Frontal cortex (tissue), 4 donors: ENCODE results near the gene FHIT. TPM values are rescaled to one million over a fixed set of nuclear protein-coding genes. Genes with fewer than 3 reads are reported as not detected.

Source experiments
- DNase-seq, 2 donors: peaks; one replicate each; pipeline ENCODE4 v3.0.0; 2012; ENCODE audit warnings: low spot score in 2 of 2
- FAIRE-seq: peaks from 2 replicates; lab custom pipeline; 2012; peaks lifted over from hg19 to GRCh38; lab: Jason Lieb, UNC
- total RNA-seq: library from RNA; depleted of rRNA; stranded (reverse); fragments of >200 nt; gene quantifications from one replicate; pipeline ENCODE4 v1.2.3, GENCODE V29; 2014
- donor health status: control.
- donor health status: control.
- donor health status: control.

The FHIT gene
- total RNA-seq, 1 donor from 2014 or later = 1.6 TPM

DNA sequence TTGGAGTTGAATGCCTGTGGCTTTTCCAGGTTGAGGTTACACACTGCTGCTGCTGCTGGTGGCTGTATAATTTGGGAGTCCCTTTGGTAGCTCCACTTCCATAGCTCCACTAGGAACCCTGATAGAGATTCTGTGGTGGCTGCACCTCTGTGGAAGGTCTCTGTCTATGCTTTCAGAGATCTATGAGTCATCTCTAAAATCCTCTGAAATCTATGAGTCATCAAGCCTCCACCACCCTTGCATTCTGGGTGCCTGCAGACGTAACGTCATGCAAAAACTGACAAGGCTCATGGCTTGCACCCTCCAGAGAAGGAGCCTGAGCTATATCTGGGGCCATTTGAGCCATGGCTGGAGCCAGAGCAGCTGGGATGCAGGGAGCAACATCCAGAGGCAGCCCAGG is 1164.4 kb downstream of the FHIT start:
- DNase-seq (no peak), FAIRE-seq (no peak)

DNA sequence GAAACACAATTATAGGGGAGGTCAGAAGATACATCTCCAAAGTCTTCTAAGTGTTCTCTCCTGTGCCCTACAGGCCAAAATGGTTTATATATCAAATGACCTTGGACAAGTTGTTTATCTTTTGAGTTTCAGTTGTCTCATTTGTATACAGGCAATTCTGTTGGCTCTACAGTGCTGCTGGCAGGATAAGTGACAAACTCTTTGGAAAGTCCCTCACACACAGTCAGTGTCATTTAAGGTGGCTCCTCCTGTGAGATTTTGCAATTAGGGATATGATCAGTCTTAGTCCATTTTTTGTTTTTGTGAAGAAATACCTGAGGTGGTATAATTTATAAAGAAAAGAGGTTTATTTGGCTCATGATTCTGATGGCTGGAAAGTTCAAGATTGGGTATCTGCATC is 1165.6 kb downstream of the FHIT start:
- no peak for DNase-seq
- no peak for FAIRE-seq

DNA sequence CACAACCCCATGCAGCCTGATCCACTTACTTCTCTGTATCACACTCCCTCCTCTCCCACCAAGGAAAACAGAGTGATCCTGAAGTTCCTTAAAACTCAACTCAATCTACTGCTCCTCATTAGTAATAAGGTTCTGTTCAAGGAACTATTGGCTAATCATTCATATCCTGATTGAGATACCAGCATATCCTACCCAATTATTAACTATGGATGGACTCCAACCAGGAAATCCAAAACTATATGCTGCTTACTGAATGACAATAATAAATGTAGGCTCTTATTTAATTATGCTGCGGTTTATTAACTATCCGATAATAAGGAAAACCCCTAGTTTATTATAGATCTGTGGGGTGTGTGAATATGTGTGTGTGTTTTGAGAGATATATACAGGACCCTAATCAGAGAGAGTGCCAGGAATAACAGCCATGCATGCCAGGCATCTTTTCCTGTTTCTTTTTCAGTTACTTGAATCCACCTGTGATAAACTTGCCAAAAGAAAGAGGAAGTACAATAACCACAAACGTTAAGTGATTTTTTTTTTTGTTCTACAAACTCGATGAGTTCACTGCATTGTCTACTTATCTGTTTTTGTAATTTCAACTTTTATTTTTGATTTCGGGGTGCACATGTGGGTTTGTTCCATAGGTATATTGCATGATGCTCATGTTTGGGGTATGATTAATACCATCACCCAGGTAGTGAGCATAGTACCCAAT is 1169.7 kb downstream of the FHIT start:
- FAIRE-seq (no peak), DNase-seq (no peak)

DNA sequence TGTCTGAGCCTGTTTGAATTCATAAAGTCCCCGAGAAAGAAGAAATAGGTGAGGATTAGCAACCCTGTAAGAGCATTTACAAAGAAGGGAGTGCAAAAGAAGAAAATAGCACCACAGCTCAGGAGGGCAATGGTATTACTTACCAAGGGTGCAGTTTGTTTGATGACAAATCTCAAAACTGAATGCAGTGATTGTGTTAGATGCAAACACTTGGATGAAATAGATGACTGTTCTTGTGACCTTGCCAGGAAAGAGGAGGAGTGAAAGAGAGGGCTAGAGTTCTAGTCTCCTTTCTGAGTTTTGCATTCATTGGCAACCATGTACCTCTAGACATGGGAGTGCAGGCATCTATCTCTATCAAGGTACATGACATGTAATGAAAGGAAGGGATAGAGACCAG is 1170.6 kb downstream of the FHIT start:
- DNase-seq (no peak), FAIRE-seq (no peak)

DNA sequence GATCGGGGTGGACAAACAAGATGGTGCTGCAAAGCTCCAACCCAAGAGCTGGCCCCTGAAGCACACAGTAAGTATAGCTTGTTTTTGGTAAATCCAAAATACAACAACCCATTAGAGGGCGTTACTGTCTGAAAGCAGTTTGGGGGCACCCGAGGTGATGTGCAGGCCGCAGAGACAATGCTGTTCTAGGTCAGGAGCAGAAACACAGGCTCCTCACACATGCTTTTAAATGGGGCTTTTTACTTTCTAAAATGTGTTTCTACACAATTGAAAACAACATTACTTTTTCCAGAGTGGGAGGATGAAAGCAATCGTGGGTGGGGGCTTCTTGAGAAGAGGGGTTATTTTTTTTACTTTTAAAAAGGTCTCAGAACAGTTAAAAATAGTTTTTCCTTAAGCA is 1172.2 kb downstream of the FHIT start:
- DNase-seq (no peak), FAIRE-seq (no peak)

DNA sequence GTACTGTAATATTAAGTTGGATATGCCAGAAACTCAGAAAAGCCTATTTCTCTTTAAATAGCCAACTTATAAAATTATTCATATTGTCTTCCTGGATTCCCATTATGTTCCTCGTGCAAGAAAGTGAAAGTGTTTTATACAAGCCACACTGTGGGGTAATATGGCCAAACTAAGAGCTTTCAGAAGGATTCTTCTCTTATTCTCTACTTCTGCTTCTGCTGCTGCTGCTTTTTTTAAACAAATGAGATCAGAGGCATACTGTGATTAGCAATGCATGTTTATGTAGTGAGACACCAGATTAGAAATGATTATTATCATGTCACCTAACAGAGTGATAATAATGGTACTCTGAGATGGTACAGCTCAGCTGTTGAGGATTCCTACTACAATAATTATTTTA is 1174.9 kb downstream of the FHIT start:
- DNase-seq = no peak
- no peak for FAIRE-seq

DNA sequence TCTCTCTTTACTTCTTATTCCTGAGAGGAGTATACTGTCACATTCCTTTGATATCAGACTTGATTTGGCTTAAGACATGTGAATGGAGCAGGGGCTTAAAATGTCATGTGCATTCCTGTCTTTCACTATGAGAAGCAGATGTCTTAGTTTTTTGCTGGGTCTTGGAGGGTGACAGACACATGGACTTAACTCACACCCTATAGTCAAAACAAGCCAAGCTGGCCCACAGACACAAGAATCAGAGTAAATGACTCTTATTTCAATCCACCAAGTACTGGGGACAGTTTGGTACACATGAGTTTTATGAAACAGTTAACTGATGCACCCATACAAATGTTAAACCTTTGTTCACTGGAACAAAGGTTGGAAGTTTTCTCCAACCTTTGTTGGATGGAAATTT is 1177.3 kb downstream of the FHIT start:
- DNase-seq (no peak), FAIRE-seq (no peak)

DNA sequence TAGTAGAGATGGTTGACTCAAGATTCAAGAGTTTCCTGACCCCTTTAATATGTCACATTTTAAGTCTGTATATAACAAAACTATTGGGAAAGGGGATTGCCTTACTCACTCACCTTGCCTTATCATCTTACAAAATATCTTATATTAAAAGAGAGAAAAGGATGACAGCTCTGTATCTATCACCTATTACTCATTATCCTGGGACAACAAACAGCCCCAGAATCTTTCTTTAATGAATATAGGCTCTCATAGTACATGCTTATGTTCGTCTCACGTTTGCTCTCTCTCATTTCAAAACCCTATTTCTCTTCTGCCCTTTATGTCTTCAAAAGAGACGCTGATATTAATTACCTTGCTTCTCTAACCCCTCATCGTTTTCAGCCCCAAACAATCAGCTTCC is 1178.0 kb downstream of the FHIT start:
- FAIRE-seq (no peak), DNase-seq (no peak)

DNA sequence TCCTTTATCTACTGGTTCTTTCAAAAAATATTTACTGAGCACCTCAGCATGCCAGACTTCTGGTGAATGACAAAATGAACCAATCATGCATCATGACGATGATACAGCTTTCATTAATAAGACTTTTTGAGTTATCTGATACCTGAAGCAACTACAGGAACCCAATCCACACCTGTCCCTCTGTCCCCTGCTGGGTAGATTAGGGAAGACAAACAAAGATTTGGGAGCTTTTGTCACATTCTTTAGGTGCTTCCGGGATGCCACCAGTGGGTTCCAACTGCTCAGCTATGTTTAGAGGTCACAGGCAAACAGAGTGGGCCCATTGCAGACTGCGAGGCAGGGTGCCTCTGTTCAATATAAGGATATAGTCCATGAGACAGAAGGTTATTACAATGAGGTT is 1180.9 kb downstream of the FHIT start:
- DNase-seq (no peak), FAIRE-seq (no peak)

DNA sequence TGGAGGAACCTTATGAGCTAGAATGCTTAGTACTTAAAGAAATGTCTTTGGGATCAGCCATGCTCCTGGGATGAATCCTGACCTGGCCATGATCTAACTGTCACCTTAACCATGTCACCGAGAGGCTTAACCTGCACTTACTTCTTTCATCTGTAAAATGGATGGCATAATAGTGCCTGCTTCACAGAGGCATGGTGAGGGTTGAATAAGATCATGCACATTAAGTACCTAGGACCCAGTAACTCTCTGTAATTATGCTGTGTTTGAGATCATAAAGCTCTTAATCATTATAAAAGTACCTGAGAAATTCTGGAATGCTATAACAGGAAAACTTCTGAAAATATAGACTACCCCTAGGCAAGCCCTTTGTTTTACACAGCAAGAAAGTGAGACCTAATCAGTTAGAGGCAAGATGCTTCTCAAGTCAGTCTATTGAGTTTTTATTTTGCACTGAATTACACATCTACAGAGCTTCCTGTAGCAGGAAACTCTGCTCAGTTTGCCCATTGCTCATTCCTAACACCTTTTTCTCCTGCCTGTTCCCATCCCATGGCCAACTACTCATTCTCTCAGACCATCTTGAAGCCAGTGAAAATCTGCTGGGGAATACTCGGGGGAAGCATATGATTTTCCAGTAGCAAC is 1185.9 kb downstream of the FHIT start:
- FAIRE-seq = no peak
- no peak for DNase-seq

DNA sequence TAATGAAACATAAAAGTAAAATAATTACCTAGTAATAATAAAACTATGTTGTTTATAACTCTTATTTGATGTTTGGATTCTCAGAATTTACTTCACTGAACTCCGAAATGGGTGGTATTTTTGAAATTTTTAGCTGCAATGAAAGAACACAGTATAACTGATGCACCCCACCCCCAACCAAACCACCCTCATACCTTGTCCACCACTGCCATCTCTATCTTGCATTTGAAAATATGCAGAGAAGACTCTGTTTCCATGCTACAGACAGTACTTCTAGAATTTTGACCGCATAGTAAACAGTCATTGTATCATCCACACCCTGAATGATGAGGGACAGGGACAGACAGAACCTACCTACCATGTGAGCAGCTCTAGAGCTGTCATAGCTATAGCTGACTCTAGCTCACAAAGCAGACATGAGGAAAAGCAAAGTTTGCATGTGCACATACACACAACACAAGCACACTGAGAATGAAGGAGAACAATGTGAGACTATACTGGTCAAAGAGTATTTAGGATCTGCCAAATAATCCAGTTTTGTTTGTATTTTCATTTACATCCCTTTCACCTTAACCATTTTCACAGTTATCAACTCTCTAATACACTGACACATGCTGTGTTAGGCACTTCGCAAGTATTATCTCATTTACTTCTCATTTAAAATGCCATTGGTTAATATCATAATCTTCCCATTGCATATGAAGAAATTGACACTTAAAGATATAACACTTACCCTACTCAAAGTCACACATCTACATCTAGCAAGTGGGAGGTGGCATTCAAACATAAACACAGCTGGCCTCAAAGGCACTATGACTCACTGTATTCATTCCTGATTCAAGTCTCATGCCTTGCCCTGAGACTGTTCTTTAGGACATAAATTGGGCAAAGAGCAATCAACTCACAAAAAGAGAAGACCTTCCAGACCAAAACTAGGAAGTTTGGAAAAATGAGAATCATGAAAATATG is 1186.8 kb downstream of the FHIT start:
- DNase-seq (peak in 1 of 2 donors; percentile 4), FAIRE-seq (no peak)

DNA sequence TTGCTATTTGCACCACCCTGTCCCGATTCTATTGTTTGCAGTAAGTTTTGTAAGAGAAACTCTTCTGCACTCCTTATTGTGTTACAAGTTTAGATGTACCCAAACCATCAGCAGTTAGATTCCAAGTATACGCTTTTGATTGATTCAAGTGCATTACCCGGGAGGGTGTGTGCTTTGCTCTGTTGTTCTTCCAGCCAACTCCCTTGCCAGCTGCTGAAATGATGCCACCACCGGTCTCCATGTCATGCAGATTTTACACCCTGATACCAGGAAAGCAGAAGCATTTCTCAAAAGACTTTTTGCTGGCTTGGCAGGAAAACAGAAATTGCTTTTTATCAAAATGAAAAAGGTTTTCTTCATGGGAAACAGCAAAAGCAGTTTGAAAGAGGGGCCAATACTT is 1194.8 kb downstream of the FHIT start:
- FAIRE-seq = no peak
- DNase-seq = no peak

DNA sequence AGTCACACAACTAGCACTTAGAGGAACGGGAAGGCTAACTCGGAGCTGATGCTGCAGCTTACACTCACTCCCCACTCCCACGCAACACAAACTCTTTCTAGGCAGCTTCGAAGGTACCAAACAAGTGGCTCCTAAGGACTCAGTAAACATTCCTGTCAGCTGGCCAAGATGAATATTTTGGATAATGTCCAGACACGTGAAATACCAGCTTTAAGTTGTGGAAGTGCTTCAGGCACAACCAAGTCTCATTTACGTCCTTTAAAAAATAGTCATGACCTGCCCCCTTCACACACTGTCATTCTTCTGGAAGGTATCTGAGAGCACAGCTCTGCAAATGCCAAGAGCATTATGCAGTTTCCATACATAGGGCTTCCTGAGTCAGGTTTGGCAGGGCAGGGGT is 1195.5 kb downstream of the FHIT start:
- no peak for DNase-seq
- no peak for FAIRE-seq

DNA sequence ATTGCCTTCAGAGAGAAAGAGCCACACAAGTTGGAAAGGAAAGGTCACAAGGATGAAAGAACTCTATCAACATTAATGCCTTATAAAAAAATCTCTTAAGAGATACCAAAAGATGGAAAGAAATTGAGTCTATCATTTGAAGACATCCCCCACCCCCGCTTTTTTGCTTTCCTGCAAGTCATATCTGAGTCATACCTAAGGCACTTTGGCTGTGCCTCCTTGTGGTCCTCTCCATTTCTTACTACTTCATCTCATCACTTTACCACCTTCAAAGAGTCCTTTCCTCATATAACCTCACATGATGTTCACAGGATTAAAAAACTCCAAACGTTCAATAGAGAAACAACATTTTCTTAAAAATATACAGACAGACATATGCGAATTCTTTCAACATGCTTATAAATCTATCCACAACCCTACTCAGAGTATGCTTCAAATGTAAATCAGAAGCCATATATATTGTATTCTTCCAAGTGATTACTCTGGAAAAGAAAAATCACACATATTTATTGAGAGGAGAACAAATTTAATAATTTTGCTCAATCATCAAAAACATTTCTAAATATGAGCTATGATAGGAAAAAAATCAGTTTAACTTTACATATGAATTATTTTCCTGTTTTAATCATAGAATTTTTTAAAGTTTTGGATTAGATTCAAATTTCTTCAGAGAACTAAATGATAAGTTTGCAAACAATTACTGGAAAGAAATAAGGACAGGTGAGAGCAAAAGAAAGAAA is 1197.6 kb downstream of the FHIT start:
- DNase-seq (no peak), FAIRE-seq (peak; percentile 61)

DNA sequence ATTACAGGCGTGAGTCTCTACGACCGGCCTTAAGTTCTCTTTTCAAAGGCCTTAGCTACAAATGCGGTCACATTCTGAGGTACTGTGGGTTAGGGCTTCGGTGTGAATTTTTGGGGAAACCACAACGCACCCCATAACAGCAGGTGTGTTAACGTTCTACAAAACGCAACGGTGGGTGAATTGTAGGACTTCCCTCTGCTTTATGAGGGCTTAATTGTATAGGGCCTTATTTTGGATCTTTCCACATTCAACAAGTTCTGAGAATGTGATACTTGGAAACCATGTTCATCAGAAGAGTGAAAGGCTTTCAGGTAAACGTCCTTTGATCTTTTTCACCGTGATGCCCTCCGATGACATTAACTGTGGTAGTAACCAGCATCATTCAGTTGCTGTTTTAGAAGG is 1202.8 kb downstream of the FHIT start:
- DNase-seq = no peak
- no peak for FAIRE-seq

DNA sequence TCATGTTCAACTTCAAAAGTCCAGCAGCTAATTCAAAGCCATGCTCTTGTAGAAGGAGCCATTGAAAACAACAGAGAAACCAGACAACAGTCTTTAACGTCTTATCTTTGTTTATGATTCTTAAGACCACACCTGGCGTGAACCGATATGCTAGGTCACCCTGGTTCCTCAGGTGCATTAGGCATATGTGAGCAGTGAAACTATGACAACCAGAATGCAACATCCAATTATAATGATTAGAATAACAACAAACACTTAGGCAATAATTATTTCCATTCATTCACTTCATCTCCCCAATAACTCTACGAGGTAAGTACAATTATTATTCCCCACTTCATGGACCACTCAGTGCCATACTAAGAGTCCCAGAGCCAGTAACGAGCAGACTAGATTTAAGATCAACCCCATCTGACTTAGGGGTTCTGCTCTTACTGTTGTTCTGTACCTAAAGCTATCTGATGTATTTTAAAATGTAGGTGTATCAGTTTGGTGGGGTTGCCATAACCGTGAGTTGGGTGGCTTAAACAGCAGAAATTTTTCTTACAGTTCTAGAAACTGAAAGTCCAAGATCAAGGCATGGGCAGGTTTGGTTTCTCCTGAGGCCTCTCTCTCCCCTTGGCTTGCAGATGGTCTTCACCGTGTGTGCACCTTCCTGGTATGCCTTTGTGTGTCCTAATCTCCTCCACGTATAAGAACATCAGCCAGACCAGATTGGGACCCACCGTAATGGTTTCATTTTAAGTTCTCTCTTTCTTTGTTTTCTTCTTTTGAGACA is 1203.6 kb downstream of the FHIT start:
- no peak for FAIRE-seq

DNA sequence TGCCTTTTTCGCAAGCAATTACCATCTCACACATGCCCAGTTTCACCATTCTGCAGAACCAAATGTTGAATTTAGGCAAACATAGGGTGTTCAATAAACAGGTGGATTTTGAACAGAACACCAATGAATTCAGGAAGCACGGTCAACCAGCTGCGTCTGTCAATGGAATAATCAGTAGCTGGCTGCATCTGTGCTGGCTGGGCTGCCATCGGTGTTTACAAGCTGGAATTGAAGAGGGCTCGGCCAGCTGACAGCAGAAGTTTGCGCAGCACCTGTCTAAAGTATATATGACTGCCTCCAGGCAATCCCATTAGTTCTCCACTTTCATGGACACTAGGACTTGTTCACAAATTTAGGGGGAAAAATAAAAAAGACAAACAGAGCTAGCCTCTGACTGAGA is 1205.0 kb downstream of the FHIT start:
- no peak for FAIRE-seq
- DNase-seq = no peak

More for the DNA sequence above, 1203.6 kb downstream of the FHIT start:
- no peak for DNase-seq

DNA sequence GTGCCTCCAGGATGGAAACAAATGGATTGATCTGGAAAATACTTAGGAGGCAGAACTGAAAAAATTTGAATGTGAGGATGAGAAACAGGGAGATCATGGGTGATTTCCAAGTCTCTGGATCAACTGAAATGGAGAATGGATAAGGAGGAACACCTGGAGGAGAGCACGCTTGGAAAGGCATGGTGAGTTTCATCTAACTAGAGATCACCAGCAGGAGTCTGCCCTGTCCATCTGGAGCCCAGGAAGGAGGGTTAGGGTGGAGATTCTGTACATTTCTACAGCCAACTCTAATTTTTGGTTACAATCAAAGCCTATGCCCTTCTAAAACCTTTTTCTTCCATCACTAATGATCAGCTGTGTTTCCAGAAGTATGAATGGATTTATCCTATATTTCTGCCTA is 1205.6 kb downstream of the FHIT start:
- no peak for FAIRE-seq
- no peak for DNase-seq

DNA sequence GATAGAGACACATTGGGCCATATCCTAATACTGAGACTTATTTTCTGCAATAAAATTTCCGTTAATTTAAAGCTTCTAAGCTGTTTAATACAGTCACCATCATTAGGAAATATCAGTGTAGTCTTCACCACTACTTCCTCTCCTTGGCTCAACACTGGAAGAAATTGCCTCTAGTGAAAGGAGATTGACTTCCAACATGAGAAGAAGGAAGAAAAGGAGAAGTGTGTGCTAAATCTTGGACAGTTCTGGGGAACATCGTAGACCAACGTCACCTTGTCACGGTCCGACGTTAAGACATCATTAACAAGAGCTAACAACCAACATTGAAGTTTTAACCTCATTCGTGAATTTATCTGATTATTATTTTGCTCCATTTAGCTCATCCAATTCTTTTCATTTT is 1214.4 kb downstream of the FHIT start:
- DNase-seq (no peak), FAIRE-seq (no peak)
